ENCODE measurements around the gene WDR26.

Gene WDR26

DNA sequence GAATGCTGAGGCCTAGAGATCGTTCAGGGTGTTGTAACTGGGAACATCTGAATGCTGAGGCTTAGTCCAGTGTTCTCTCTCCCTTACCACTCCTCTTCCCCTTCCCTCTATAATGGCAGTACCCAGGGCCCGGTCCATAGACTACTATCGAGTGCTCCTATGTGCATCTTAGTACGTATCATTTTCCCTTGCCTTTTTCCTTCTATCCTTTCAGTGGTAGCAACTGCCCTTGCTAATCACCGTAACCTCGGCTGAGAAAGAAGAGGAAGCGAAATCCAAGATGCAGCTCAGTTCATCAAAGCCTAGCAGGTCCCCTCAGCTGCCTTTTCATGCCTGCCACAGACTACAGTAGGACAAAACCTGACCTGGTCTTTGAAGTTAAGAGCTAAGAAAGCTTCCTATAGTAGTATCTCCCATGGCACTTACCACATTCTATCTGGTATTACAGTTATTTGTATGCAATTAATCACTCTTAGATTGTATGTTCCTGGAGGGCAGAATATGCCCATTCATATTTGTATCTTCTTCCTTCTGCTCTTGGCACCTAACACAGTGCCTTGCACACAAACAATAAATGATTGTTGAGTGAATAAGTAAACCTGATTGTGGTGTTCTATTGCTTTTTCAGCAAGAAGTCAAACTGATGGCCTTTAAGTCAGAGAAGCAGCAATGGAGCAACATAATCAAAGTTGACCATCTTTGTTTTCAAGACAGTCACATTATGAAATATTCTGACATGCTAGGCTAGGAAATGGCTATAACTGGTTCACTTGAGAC, 55.6 kb downstream of the WDR26 start:
- no peaks in the 10 kb centered on the region for H3K27me3 ChIP-seq (ENCODE audit: low read length)
- no peak overlapping the region for H3K27ac ChIP-seq (ENCODE audit: low read depth, low read length)
- no peaks in the 10 kb centered on the region for H3K9me3 ChIP-seq (ENCODE audit: insufficient read depth, low read length)
- no peaks in the 10 kb centered on the region for H3K79me2 ChIP-seq (ENCODE audit: insufficient read depth, low read length)
- no peak for TF ChIP-seq EZH2phosphoT487 (conservative IDR thresholded peaks at IDR 0.05; ENCODE audit: low read length)
- TF ChIP-seq, protein P1, sequence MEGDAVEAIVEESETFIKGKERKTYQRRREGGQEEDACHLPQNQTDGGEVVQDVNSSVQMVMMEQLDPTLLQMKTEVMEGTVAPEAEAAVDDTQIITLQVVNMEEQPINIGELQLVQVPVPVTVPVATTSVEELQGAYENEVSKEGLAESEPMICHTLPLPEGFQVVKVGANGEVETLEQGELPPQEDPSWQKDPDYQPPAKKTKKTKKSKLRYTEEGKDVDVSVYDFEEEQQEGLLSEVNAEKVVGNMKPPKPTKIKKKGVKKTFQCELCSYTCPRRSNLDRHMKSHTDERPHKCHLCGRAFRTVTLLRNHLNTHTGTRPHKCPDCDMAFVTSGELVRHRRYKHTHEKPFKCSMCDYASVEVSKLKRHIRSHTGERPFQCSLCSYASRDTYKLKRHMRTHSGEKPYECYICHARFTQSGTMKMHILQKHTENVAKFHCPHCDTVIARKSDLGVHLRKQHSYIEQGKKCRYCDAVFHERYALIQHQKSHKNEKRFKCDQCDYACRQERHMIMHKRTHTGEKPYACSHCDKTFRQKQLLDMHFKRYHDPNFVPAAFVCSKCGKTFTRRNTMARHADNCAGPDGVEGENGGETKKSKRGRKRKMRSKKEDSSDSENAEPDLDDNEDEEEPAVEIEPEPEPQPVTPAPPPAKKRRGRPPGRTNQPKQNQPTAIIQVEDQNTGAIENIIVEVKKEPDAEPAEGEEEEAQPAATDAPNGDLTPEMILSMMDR (IDR thresholded peaks at IDR 0.05; ENCODE audit: insufficient read depth, low read length, poor library complexity, severe bottlenecking), result no peak
- peaks cover 9% of the 10 kb centered on the region; the same call in 1 of the 2 replicates for H3F3A ChIP-seq (ENCODE audit: insufficient read depth)
- no peak overlapping the region for H2AFZ ChIP-seq (ENCODE audit: low read depth, low read length, severe bottlenecking)
- no peaks in the 10 kb centered on the region for H3K9me2 ChIP-seq (replicated peaks; ENCODE audit: insufficient read depth, low read length)
- no peak overlapping the region for H3K9ac ChIP-seq (ENCODE audit: low read length)
- H4K20me1 ChIP-seq (ENCODE audit: low read depth, low read length), result no peaks in the 10 kb centered on the region
- no peak overlapping the region for H3K4me3 ChIP-seq (ENCODE audit: insufficient read depth, low read length, poor library complexity, severe bottlenecking)
- no peaks in the 10 kb centered on the region; the same call in 1 of the 2 replicates for H3K36me3 ChIP-seq (ENCODE audit: low read length)
- no peak overlapping the region for H3K4me2 ChIP-seq (ENCODE audit: low read depth, low read length, poor library complexity, severe bottlenecking)

DNA sequence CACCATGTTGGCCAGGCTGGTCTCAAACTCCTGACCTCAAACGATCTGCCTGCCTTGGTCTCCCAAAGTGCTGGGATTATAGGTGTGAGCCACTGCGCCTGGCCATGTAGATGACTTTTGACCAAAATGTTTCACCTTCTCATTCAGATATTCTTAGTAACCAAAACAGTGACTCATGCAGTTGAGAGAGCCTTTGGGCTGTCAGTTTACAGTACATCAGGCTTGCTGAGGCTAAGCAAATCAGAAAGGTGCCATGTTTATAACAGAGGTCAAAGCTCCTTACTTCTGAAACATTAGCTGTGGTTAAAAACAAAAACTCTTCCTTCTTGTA, 57.0 kb downstream of the WDR26 start:
- no peaks in the 10 kb centered on the region for H3K9me3 ChIP-seq (ENCODE audit: insufficient read depth, low read length)
- no peak overlapping the region for H3K27ac ChIP-seq (ENCODE audit: low read depth, low read length)
- H3K27me3 ChIP-seq (ENCODE audit: low read length), result no peaks in the 10 kb centered on the region
- H3K36me3 ChIP-seq (ENCODE audit: low read length), result no peaks in the 10 kb centered on the region; the same call in 1 of the 2 replicates
- TF ChIP-seq, protein P1 (IDR thresholded peaks at IDR 0.05; ENCODE audit: insufficient read depth, low read length, poor library complexity, severe bottlenecking), result no peak
- no peak for TF ChIP-seq EZH2phosphoT487 (conservative IDR thresholded peaks at IDR 0.05; ENCODE audit: low read length)
- H3K4me2 ChIP-seq (ENCODE audit: low read depth, low read length, poor library complexity, severe bottlenecking), result no peak overlapping the region
- no peaks in the 10 kb centered on the region for H4K20me1 ChIP-seq (ENCODE audit: low read depth, low read length)
- H3K9me2 ChIP-seq (replicated peaks; ENCODE audit: insufficient read depth, low read length), result no peaks in the 10 kb centered on the region
- no peak overlapping the region for H2AFZ ChIP-seq (ENCODE audit: low read depth, low read length, severe bottlenecking)
- no peak overlapping the region for H3K4me3 ChIP-seq (ENCODE audit: insufficient read depth, low read length, poor library complexity, severe bottlenecking)
- H3K79me2 ChIP-seq (ENCODE audit: insufficient read depth, low read length), result no peaks in the 10 kb centered on the region
- H3K9ac ChIP-seq (ENCODE audit: low read length), result no peak overlapping the region
- 0 out of 2 replicates have a peak, but pooled peaks cover 2% of the 10 kb centered on the region for H3F3A ChIP-seq (ENCODE audit: insufficient read depth)

- Histone ChIP-seq H3F3A (ENCODE audit: insufficient read depth) (no peaks in the 10 kb centered on the region), H3K9me2 (replicated peaks; ENCODE audit: insufficient read depth, low read length) (no peaks in the 10 kb centered on the region), H4K20me1 (ENCODE audit: low read depth, low read length) (no peaks in the 10 kb centered on the region), H3K36me3 (ENCODE audit: low read length) (peaks cover 3% of the 10 kb centered on the region; the same call in 1 of the 2 replicates), H3K79me2 (ENCODE audit: insufficient read depth, low read length) (no peaks in the 10 kb centered on the region), H3K27me3 (ENCODE audit: low read length) (no peaks in the 10 kb centered on the region), H3K27ac (ENCODE audit: low read depth, low read length) (no peak overlapping the region), H3K9ac (ENCODE audit: low read length) (no peak overlapping the region), H3K4me2 (ENCODE audit: low read depth, low read length, poor library complexity, severe bottlenecking) (no peak overlapping the region), H3K9me3 (ENCODE audit: insufficient read depth, low read length) (no peaks in the 10 kb centered on the region), H3K4me3 (ENCODE audit: insufficient read depth, low read length, poor library complexity, severe bottlenecking) (no peak overlapping the region), H2AFZ (ENCODE audit: low read depth, low read length, severe bottlenecking) (no peak overlapping the region)
- TF ChIP-seq, protein P1 (IDR thresholded peaks at IDR 0.05; ENCODE audit: insufficient read depth, low read length, poor library complexity, severe bottlenecking), result no peak
- TF ChIP-seq EZH2phosphoT487 (conservative IDR thresholded peaks at IDR 0.05; ENCODE audit: low read length), result no peak
Measured at GRCh38 chr1:224375059-224375458, 59.5 kb downstream of the WDR26 start.
